ENCODE data around the gene BTG2. TPM values are rescaled to one million over a fixed set of nuclear protein-coding genes. Genes with fewer than 3 reads are reported as not detected.
"Not testable (repeated sequence)": the region's sequence is repeated elsewhere in the genome, so short reads cannot be mapped to it uniquely, and the experiment has no call there.

Gene BTG2
- total RNA-seq, 1 donor from 2014 or later = 95.2 TPM

DNA sequence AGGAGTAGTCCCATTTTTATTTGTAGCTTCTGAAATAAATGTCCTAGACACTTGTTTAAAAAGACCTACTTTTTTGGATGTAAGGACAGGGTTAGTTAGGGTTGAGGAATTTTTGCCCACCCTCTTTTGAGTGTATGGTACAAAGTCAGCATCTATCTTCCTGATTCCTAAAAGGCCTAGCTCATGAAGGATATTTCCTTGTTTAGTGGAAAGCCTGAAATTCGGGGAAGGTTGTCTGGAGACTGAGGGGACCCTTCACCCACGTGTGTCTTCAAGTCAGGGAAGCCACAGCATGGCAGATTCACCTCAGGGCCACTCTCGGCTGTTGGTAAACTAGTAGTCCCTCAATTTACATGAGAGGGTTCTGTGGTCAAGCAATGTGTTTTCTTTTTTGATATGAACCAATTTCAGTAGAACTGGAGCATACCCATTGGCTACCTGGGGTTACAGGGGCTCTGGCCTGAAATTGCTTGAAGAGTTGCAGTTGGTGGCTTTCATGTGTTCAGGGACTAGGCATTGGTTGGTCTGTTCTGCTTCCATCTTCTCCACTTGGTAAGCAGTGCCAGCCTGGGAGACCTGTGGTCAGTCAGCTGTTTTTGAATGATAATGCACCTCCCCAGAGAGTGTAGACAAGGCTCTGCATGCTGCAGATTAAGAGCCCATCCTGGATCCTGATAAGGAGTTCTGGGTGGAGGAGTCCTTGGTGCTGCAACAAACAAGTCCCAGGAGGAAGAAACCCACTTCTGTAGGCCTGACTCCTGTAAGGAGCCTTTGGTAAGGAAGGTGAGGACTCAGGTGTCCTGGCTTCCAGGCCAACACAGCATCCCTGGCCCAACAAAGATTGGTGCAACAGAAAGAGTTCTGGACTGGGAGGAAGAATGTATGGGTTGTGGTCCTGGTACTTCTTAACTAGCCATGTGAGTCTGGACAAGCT is 6.3 kb downstream of the BTG2 start:
- peak; percentile 53 for DNase-seq (ENCODE audit: low read depth)

DNA sequence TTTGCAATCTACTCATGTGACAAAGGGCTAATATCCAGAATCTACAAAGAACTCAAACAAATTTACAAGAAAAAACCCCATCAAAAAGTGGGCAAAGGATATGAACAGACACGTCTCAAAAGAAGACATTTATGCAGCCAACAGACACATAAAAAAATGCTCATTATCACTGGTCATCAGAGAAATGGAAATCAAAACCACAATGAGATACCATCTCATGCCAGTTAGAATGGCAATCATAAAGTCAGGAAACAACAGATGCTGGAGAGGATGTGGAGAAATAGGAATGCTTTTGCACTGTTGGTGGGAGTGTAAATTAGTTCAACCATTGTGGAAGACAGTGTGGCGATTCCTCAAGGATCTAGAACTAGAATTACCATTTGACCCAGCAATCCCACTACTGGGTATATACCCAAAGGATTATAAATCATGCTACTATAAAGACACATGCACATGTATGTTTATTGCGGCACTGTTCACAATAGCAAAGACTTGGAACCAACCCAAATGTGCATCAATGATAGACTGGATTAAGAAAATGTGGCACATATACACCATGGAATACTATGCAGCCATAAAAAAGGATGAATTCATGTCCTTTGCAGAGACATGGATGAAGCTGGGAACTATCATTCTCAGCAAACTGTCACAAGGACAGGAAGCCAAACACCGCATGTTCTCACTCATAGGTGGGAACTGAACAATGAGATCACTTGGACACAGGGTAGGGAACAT is 8.9 kb downstream of the BTG2 start:
- not testable (repeated sequence) for DNase-seq (ENCODE audit: low read depth)

DNA sequence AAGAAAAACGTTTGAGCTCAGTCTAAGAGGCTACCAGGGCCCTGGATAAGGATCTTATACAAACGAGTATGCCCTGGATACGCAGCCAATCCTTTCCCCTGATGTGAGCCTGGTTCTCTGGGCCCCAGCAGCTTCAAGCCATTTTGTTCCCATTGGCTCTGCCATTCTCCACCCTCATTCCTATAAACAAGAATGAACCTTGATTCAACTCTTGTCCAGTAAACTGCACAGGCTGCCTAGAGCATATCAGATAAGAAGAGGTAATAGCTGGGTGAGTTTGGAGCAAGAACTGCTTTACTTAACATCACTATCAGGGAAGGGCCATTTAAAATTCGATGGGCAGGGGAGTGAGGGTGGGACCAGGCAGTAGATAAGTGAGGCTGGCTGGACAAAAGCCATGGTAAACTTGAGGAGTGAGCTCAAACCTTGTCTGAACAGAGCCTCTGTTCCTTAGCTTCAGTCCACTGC is 11.3 kb downstream of the BTG2 start:
- DNase-seq (ENCODE audit: low read depth) = no peak

DNA sequence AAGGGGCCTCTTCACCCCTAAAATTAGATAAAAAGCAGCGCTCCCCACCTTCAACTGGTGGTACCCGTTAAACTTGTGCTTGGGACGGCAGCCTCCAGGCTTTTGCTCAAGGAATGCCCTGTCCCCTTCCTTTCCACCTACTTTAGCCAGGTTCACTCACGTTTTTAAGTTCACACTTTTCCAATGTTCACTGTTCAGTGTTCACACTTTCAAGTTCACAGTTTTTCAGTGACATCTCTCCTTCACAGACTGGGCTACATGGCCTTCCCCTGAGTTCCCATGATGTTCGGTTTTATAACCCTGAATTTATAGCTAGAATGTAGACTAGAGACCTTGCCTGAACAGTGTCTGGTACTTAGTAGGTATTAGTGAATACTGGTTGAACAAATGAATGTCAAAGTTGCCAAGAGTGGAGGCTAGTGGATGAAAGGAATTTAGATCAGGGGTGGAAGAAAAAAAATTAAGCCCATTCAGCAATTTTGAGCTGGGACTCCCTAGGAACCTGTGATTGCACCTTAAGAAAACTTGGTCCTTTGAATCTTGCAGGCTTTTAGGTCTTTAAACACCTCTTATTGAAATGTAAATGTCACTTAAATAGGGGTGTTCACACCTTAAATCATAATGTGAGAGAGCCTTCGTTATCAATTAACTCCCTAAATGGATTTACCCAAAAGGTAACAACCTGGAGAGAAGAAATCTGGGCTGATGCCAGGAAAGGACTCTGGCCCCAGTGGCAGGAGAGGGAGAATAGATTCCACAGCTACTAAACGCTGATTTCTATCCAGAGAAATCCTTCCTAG is 12.3 kb downstream of the BTG2 start:
- DNase-seq (ENCODE audit: low read depth) = no peak

DNA sequence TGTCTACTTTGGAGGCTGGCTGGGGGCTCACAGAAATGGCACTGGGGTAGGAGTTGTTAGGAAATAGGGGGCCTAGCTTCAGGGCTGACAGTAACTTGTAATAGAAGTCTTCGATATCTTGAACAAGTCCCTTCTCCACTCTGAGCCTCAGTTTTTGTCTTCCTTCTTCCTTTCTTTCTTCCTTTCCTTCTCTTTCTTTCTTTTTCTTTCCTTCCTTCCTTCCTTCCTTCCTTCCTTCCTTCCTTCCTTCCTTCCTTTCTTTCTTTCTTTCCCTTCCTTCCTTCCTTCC is 12.9 kb downstream of the BTG2 start:
- no peak for DNase-seq (ENCODE audit: low read depth)

- peak; percentile 86 for DNase-seq (ENCODE audit: low read depth)
These were observed 15.4 kb downstream of the BTG2 start for GRCh38 chr1:203320591-203321272.

- no peak for DNase-seq (ENCODE audit: low read depth)
These were observed 16.1 kb downstream of the BTG2 start for GRCh38 chr1:203321273-203322052.

GRCh38 chr1:203322500-203323179 is 17.3 kb downstream of the BTG2 start:
- peak; percentile 69 for DNase-seq (ENCODE audit: low read depth)

DNA sequence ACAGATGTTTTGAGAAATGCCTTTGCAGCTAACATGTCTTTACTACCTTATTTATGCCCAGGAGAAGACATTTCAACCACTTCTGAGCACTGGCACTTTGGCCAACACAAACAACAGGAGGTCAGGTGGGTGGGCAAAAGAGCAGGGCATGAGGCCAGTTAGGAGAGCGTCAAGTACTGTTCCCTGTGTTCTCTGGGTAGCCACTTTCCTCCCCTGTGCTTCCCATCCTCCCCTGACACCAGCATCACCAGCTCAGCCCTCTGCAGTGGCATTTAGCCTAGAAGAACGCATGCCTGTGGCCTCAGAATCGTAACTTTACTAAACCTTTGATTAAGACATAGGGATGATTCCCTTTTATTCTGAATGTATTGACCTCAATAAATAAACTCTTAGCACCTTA is 18.3 kb downstream of the BTG2 start:
- DNase-seq (ENCODE audit: low read depth) = no peak

GRCh38 chr1:203324105-203325025 is 19.0 kb downstream of the BTG2 start:
- no peak for DNase-seq (ENCODE audit: low read depth)

- no peak for DNase-seq (ENCODE audit: low read depth)
These were observed 19.7 kb downstream of the BTG2 start for GRCh38 chr1:203325026-203325417.

GRCh38 chr1:203325418-203326091 is 20.2 kb downstream of the BTG2 start:
- DNase-seq (ENCODE audit: low read depth) = no peak

GRCh38 chr1:203326830-203327683 is 21.7 kb downstream of the BTG2 start:
- DNase-seq (ENCODE audit: low read depth) = peak; percentile 92

GRCh38 chr1:203327684-203328457 is 22.6 kb downstream of the BTG2 start:
- DNase-seq (ENCODE audit: low read depth) = peak; percentile 71

DNA sequence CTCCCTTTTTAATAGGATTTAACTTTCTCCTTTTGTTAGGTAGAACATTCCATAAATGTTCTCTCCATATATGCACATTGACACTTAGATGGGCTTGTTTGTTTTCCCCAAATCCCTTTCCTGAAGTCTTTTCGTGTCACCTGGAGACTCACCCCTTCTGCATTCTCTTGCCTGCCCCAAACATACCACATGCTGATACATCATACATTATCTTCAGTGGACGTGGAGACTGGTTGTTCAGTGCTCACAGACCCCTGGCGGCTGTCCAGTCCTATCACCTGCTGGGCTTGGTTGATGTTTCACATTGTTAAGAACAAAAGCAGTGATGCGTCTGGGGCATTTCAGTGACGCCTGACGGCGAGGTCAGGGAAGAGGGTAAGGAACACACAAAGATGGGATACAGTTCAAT is 23.4 kb downstream of the BTG2 start:
- DNase-seq (ENCODE audit: low read depth) = no peak

- DNase-seq (ENCODE audit: low read depth) = no peak
These were observed 25.9 kb downstream of the BTG2 start for GRCh38 chr1:203331224-203331623.

All from myocyte (in vitro differentiated cells).